ENCODE measurements around the gene PIGBOS1.
"Not testable (repeated sequence)": the region's sequence is repeated elsewhere in the genome, so short reads cannot be mapped to it uniquely, and the experiment has no call there.

The PIGBOS1 gene

GRCh38 chr15:55290528-55291057 is 28.3 kb downstream of the PIGBOS1 start:
- peak; percentile 85 to 91 for DNase-seq

DNA sequence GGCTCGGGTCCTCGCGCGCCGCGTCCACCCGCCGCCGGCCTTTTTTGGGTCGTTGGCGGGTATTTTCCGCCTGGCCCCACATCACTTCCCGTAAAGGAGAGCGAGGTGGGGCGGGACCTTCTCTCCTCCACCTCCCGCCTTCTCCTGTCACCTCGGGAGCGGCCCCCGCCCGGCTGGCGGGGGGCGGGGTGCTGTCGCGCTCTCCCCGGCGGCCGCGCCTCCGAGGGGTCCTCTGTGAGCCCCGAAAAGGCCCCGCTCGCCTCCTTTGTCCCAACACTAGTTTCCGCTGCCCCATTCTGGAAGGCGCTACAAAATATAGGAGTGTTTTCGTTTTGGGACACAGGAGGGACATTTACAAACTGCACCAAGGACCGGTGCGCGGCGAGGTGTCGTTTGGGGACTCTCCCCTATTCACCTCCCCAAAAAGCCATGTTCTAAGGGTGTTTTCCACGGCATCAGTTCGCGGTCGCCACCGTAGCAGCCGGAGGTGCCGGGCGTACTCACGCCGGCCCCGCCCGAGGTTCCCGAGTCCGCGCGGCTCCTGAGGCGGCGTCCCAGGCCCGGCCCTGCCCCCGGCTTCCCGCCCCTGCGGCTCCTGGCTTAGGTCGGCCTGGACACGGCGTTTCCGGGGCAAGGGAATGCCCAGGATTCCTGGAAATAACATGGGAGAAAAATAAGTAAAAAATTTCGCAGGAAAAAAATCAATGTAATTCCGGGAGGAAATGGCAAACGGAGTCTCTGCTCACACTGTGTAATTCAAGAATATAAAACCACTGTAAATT is 29.0 kb downstream of the PIGBOS1 start, which contains the start of gene RAB27A:
TSS of gene RAB27A (minus strand) at position 68 of the 782 bp plus-strand sequence. CDS start 54,879 bp downstream, outside the sequence.
- DNase-seq = peak; percentile 56 to 66

GRCh38 chr15:55289011-55289745 is 29.7 kb downstream of the PIGBOS1 start:
- DNase-seq = peak in 1 of 2 experiments; percentile 45

- no peak for DNase-seq
These were observed 30.8 kb downstream of the PIGBOS1 start for GRCh38 chr15:55288006-55288717.

GRCh38 chr15:55286442-55287189 is 32.3 kb downstream of the PIGBOS1 start:
- DNase-seq = not testable (repeated sequence)

DNA sequence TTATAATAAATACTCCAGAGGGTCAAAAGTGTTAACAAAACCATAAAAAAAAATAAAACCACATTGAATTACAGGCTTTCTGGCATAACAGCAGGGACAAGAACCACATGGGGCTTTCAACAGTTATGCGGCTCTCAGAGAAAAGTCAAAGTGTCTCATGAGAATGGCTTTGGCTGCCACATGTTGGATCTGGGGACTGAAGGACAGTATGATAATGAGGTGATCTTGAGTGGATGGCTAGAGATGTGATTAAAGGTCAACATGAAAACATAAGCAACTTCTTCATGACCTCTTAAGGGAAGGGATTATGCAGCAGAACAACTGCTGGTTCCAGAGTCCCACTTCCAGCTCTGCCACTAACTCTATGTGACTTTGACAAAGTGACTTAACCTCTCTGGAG is 34.5 kb downstream of the PIGBOS1 start:
- DNase-seq = no peak

DNA sequence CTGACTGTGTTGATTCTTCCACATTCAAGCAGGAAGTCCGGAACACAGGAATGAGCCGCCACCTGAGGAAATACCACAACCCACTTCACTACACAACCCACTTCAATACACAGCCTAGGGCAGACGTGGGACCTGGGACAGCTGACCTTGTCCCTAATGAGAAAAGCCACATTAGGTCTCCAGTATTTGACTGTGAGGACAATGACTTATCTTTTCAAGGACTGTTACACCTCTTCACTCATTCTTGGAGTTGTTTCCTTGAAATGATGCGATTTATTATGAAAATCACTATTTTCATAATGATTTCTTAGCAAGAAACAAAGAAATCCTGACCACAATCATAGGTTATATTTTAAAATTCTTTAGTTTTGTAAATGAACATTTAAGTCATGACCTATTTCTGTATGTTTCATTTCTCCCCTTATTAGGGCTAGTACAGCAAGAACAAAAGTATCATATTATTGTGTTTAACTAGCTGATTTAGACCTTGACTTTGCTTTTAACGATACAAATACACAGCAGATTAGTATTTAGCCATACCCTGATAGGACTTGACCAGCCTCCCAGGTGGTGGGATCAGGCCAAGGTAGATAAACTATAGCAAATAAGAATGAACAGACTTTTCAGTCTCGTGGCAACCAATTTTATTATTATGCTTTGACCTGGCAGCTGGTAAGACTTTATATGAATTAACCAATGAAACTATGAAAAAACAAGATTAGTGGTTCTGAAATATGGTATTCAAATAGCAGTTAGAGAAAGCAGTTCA is 35.4 kb downstream of the PIGBOS1 start:
- DNase-seq = no peak

- DNase-seq = peak; percentile 86 to 88
These were observed 36.6 kb downstream of the PIGBOS1 start for GRCh38 chr15:55282284-55282833.

- peak; percentile 49 to 65 for DNase-seq
These were observed 37.2 kb downstream of the PIGBOS1 start for GRCh38 chr15:55281517-55282228.

- DNase-seq = not testable (repeated sequence)
These were observed 38.3 kb downstream of the PIGBOS1 start for GRCh38 chr15:55280589-55280988.

- peak; percentile 18 to 52 for DNase-seq
These were observed 39.1 kb downstream of the PIGBOS1 start for GRCh38 chr15:55279746-55280351.

- DNase-seq = no peak
These were observed 39.7 kb downstream of the PIGBOS1 start for GRCh38 chr15:55279100-55279745.

DNA sequence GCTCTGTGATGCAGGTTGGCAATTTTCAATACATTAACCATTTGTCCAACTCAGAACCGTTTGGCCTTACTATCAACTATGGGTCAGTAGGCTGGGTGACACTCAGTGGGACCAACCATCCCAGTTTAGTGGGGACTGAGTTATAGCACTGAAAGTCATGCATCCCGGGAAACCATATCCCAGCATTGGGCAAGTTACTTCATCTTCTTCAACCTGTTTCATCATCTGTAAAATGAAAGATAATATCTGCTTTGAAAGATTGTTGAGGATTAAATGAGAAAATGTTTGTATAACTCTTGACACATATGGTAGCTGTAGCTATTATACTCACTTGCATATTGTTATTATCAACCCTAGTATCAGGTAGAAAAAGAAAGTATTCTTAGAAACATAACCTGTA is 41.2 kb downstream of the PIGBOS1 start:
- DNase-seq = no peak

GRCh38 chr15:55277116-55277564 is 41.8 kb downstream of the PIGBOS1 start:
- peak; percentile 94 to 95 for DNase-seq

GRCh38 chr15:55276324-55276723 is 42.6 kb downstream of the PIGBOS1 start:
- no peak for DNase-seq

GRCh38 chr15:55270291-55270690 is 48.6 kb downstream of the PIGBOS1 start:
- DNase-seq = no peak

- DNase-seq = no peak
These were observed 50.7 kb downstream of the PIGBOS1 start for GRCh38 chr15:55268176-55268695.

GRCh38 chr15:55267401-55268175 is 51.3 kb downstream of the PIGBOS1 start:
- peak; percentile 78 to 84 for DNase-seq

All from Kasumi-1 (cell line).